Testis (tissue), 2 donors: ENCODE results near the gene SVIL.
"Not testable (repeated sequence)": the region's sequence is repeated elsewhere in the genome, so short reads cannot be mapped to it uniquely, and the experiment has no call there.

ENCODE experiments used
- CTCF ChIP-seq, 3 experiments: fragments of 450-650 bp in 2 of 3; fragments of 200-600 bp in 1 of 3; sonication (generic) in 1 of 3; IDR thresholded peaks; one replicate each; pipeline ENCODE4 v1.5.1; 2016 to 2019; ENCODE audit warnings: antibody characterized with exemption in 3 of 3, mild to moderate bottlenecking in 2 of 3, moderate library complexity in 1 of 3
- POLR2A ChIP-seq: fragments of 450-650 bp; IDR thresholded peaks from one replicate; pipeline ENCODE4 v1.6.1; 2017; ENCODE audit warnings: antibody characterized with exemption, mild to moderate bottlenecking, moderate library complexity

- not testable (repeated sequence) for TF ChIP-seq POLR2A; CTCF (IDR thresholded peaks at IDR 0.05)
Measured at GRCh38 chr10:29511806-29512205, 123.0 kb downstream of the SVIL start.
